Measurements from ENCODE around the gene ACSBG1. TPM values are rescaled to one million over a fixed set of nuclear protein-coding genes. Genes with fewer than 3 reads are reported as not detected.

Gene ACSBG1
- total RNA-seq, 2 donors from 2014 or later: 0.58 to 0.59 TPM

DNA sequence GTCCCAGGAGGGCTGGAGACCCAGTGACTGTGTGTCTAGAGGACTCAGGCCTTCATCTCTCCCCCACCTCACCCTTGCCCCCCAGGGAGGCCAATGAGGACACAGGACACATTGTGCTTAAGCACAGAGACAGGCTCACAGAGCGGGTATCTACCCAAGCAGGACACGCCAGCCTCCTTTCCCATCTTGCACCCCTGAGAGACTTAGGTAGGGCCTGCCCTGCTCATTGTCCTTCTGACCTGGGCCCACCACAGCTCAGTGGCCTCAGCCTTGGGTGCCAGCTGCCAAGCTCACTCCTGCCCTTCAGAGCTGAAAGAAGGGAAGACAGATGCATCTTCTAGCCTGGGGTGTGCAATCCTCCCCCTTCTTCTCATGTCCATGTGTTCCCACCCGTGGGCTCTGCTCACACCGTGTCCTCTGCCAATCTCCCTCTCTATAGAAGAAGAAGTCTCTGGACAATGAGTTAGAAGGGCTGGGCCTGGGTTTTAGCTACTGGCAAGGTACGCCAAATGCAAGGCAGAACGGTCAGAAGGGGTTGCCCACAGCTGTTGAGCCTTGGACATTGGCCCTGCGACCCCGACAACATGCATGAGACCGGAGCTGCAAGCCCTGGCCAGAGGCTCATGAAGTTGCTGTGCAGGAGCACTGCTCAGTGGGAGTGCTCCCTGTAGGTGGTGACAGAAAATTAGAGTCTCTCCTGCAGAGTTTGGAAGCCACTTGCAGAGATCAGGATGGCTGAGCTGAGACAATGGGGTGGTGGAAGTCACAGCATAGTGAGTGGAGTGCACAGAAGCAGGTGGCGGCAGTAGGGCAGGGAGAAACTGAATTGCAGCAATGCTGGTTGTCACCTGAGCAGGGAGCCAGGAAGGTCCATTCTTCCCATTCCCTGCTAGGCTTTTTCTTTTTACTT lies 32.8 kb downstream of the ACSBG1 start:
- Histone ChIP-seq H3K36me3 (no peaks in the 10 kb centered on the region), H3K4me3 (no peak overlapping the region), H3K27me3 (no peaks in the 10 kb centered on the region), H3K27ac (no peak overlapping the region), H3K4me1 (no peaks in the 10 kb centered on the region), H3K9ac (ENCODE audit: low read depth in 2 of 2, low read length in 2 of 2) (no peak overlapping the region), H3K9me3 (no peaks in the 10 kb centered on the region)
- intact Hi-C loops (cut with DNase I): no loop called here
- DNase-seq: peak; percentile 10
- TF ChIP-seq, protein P1, sequence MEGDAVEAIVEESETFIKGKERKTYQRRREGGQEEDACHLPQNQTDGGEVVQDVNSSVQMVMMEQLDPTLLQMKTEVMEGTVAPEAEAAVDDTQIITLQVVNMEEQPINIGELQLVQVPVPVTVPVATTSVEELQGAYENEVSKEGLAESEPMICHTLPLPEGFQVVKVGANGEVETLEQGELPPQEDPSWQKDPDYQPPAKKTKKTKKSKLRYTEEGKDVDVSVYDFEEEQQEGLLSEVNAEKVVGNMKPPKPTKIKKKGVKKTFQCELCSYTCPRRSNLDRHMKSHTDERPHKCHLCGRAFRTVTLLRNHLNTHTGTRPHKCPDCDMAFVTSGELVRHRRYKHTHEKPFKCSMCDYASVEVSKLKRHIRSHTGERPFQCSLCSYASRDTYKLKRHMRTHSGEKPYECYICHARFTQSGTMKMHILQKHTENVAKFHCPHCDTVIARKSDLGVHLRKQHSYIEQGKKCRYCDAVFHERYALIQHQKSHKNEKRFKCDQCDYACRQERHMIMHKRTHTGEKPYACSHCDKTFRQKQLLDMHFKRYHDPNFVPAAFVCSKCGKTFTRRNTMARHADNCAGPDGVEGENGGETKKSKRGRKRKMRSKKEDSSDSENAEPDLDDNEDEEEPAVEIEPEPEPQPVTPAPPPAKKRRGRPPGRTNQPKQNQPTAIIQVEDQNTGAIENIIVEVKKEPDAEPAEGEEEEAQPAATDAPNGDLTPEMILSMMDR (IDR thresholded peaks at IDR 0.05): no peak

DNA sequence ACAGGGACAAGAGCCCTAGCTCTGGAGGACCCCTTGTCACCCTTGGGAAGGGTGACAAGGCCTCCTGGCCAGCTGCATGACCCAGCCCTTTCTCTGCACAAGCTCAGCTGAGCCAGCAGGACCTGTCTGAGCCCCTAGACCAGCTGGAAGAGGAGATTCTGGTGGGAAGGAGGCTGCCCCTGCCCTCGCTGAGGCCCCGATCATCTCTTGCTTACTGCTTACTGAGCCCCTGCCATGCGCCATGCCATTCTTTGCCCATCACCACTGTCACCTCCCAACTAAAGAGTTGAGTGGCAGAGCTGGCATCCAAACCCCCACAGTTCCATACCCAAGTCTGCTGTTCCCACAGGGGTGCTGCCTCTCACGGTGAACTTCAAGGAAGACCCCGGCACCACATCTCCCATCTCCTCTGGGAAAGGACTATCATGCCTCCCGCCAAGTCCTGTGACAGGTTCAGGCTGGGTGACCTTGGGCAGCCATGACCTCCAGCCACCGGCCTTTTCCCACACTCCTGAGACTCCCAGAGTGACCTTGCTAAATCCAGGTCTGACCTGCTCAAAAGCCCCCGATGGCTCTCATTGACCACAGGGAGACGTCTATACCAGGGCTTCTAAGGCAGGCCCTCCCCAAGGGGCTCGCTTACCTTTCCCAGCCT lies 34.0 kb downstream of the ACSBG1 start:
- DNase-seq: peak; percentile 11
- no peaks in the 10 kb centered on the region for H3K9me3 ChIP-seq
- H3K4me3 ChIP-seq: no peak overlapping the region
- no peaks in the 10 kb centered on the region for H3K4me1 ChIP-seq
- intact Hi-C loops (cut with DNase I): no loop called here
- TF ChIP-seq, protein P1 (IDR thresholded peaks at IDR 0.05): no peak
- H3K27ac ChIP-seq: no peak overlapping the region
- H3K36me3 ChIP-seq: no peaks in the 10 kb centered on the region
- H3K9ac ChIP-seq (ENCODE audit: low read depth in 2 of 2, low read length in 2 of 2): no peak overlapping the region
- no peaks in the 10 kb centered on the region for H3K27me3 ChIP-seq

DNA sequence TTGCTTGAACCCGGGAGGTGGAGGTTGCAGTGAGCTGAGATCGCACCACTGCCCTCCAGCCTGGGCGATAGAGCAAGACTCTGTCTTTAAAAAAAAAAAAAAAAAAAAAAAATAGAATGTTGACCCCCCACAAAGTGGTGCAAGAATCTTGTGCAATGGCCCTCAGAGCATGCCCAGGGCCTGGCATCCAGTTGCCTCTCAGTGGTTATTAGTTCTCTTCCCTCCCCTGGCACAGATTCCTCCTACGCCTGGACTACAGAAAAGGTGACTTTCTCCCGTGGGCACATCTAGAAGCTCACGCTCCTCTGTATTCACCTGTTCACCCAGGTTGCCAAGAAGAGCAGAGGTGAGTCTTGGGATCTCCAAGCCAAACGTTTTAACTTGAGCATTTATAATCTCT lies 36.7 kb downstream of the ACSBG1 start:
- no peak overlapping the region for H3K9ac ChIP-seq (ENCODE audit: low read depth in 2 of 2, low read length in 2 of 2)
- peak; percentile 10 for DNase-seq
- no peaks in the 10 kb centered on the region for H3K36me3 ChIP-seq
- TF ChIP-seq, protein P1 (IDR thresholded peaks at IDR 0.05): no peak
- intact Hi-C loops (cut with DNase I): loop anchor here (5.0 kb wide), 1 partner anchor 45 kb away; no protein-coding TSS in a partner anchor
- H3K4me3 ChIP-seq: no peak overlapping the region
- no peaks in the 10 kb centered on the region for H3K9me3 ChIP-seq
- H3K27ac ChIP-seq: no peak overlapping the region
- H3K27me3 ChIP-seq: no peaks in the 10 kb centered on the region
- no peaks in the 10 kb centered on the region for H3K4me1 ChIP-seq

DNA sequence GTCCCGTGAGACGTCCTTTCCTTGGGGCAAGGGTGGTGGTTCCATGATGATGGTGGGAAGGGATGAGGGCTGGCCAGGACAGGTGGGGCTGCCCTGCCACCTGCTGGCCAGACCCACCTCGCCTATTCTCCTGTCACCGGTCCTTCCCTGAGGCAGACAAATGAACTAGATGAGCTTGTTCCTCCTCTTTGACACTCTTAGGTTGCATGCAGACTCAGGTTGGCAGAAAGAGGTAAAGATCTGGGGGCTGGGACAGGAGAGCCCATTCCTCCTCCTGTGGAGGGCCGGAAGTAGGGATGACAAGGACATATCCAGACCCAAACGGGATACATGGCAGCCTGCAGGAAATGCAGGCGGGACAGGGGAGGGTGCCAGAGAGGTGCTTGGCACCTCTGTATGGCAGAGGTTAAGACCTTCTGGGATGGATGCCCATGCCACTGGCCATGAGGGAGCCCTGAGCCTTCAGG lies 38.6 kb downstream of the ACSBG1 start:
- Histone ChIP-seq H3K9me3 (no peaks in the 10 kb centered on the region), H3K27me3 (no peaks in the 10 kb centered on the region), H3K4me3 (no peak overlapping the region), H3K9ac (ENCODE audit: low read depth in 2 of 2, low read length in 2 of 2) (no peak overlapping the region), H3K36me3 (no peaks in the 10 kb centered on the region), H3K27ac (no peak overlapping the region), H3K4me1 (no peaks in the 10 kb centered on the region)
- intact Hi-C loops (cut with DNase I): loop anchor here (1.0 to 5.0 kb wide), 2 partner anchors 47 to 82 kb away; no protein-coding TSS in a partner anchor
- TF ChIP-seq, protein P1 (IDR thresholded peaks at IDR 0.05): peak; percentile 74
- DNase-seq: peak; percentile 38

DNA sequence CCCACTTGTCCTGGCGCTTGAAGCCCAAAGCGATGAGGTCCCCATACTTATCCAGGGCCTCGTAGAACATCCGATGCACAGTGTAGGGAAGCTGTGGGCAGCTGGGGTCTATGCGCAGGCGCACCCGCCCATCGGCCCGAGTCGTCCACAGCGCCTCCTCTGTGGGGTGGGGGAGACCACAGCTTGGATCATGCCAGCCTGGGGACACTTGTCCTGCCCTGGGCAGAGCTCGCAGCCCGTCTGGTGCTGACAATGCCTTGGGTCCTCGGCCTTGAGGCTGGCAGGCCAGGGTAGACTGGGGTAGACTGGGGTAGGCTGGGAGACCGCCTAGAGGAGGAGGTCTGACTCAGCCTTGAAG lies 39.8 kb downstream of the ACSBG1 start:
- no peak overlapping the region for H3K9ac ChIP-seq (ENCODE audit: low read depth in 2 of 2, low read length in 2 of 2)
- H3K4me3 ChIP-seq: no peak overlapping the region
- peak; percentile 14 for DNase-seq
- H3K27me3 ChIP-seq: no peaks in the 10 kb centered on the region
- H3K4me1 ChIP-seq: no peaks in the 10 kb centered on the region
- intact Hi-C loops (cut with DNase I): no loop called here
- H3K36me3 ChIP-seq: no peaks in the 10 kb centered on the region
- H3K9me3 ChIP-seq: no peaks in the 10 kb centered on the region
- H3K27ac ChIP-seq: no peak overlapping the region
- TF ChIP-seq, protein P1 (IDR thresholded peaks at IDR 0.05): no peak

All from colonic mucosa (tissue), 4 donors.